IMR-90 (cell line): ENCODE measurements around the gene TPSAB1.

Experiments used
- CTCF ChIP-seq: conservative IDR thresholded peaks from 2 replicates; pipeline ENCODE4 v1.5.1; 2012; ENCODE audit warnings: mild to moderate bottlenecking, low read depth, low read length, improper control_type of control experiment
- NFE2L2 ChIP-seq: fragments of 150-350 bp; IDR thresholded peaks from 2 replicates; pipeline ENCODE4 v1.6.1; 2016; ENCODE audit warnings: low read depth, mild to moderate bottlenecking, low read length
- POLR2A ChIP-seq: IDR thresholded peaks from 2 replicates; pipeline ENCODE4 v1.6.1; 2012; ENCODE audit warnings: mild to moderate bottlenecking, low read depth, low read length
- RFX5 ChIP-seq: IDR thresholded peaks from 2 replicates; pipeline ENCODE4 v1.8.0; 2012; ENCODE audit warnings: low read depth, mild to moderate bottlenecking, low read length, moderate library complexity
- USF2 ChIP-seq: fragments of 150-350 bp; IDR thresholded peaks from 2 replicates; pipeline ENCODE4 v1.6.1; 2017; ENCODE audit warnings: mild to moderate bottlenecking, antibody characterized with exemption, low read length, low read depth

DNA sequence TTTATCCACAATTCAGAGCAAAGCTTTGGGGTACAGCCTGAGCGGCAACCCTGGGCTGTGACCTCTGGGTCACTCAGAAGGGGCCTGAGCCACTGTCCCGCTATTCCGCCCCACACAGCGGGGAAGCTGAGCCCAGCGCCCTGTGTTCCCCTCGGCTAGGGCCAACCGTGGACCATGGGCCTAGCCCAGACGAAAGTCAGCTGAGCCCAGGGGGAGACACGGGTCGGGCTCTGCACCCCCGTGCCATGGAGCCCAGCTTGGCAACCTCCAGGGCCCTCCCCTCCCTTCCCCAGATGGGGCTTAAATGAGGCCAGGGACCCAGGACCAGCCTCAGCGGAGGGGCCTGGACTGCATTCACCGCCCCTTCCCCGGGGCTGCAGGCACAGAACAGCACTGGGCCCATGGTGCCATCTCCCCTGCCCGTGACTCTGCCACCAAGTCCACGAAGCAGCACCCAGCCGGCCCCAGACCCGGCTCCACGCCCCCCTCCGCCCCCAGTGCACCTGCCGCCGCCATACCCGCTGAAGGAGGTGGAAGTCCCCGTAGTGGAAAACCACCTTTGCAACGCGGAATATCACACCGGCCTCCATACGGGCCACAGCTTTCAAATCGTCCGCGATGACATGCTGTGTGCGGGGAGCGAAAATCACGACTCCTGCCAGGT, 17.2 kb downstream of the TPSAB1 start:
- TF ChIP-seq RFX5: no peak
- TF ChIP-seq CTCF: no peak
- TF ChIP-seq POLR2A: no peak
- TF ChIP-seq USF2: no peak
- TF ChIP-seq NFE2L2: no peak
